HG03159 (cell line): ENCODE measurements around the gene LRPAP1.

Experiments
- ATAC-seq: cut with Tn5 transposase; IDR thresholded peaks from one replicate; pipeline ENCODE4 v1.9.1; 2021; ENCODE audit warnings: mild to moderate bottlenecking, moderate library complexity; ENCODE audit not compliant: unreplicated experiment

LRPAP1 gene

GRCh38 chr4:3488820-3489219 is 43.4 kb downstream of the LRPAP1 start:
- ATAC-seq, result no peak

GRCh38 chr4:3487861-3488260 is 44.4 kb downstream of the LRPAP1 start:
- no peak for ATAC-seq

GRCh38 chr4:3486541-3487540 is 45.4 kb downstream of the LRPAP1 start:
- no peak for ATAC-seq

- ATAC-seq, result no peak
These were observed 46.2 kb downstream of the LRPAP1 start for GRCh38 chr4:3485886-3486540.

- ATAC-seq, result no peak
These were observed 47.0 kb downstream of the LRPAP1 start for GRCh38 chr4:3485011-3485791.

GRCh38 chr4:3484057-3484973 is 47.9 kb downstream of the LRPAP1 start:
- no peak for ATAC-seq

- no peak for ATAC-seq
These were observed 48.7 kb downstream of the LRPAP1 start for GRCh38 chr4:3483471-3483921.

GRCh38 chr4:3482707-3483106 is 49.5 kb downstream of the LRPAP1 start:
- ATAC-seq, result no peak

- ATAC-seq, result no peak
These were observed 50.3 kb downstream of the LRPAP1 start for GRCh38 chr4:3481783-3482393.

GRCh38 chr4:3481113-3481531 is 51.1 kb downstream of the LRPAP1 start:
- no peak for ATAC-seq

GRCh38 chr4:3480528-3481112 is 51.6 kb downstream of the LRPAP1 start:
- ATAC-seq, result peak; percentile 43

GRCh38 chr4:3479358-3480101 is 52.7 kb downstream of the LRPAP1 start:
- no peak for ATAC-seq

- ATAC-seq, result no peak
These were observed 53.5 kb downstream of the LRPAP1 start for GRCh38 chr4:3478446-3479357.

GRCh38 chr4:3477750-3478430 is 54.3 kb downstream of the LRPAP1 start:
- ATAC-seq, result no peak

- ATAC-seq, result no peak
These were observed 55.1 kb downstream of the LRPAP1 start for GRCh38 chr4:3476936-3477749.

- no peak for ATAC-seq
These were observed 55.9 kb downstream of the LRPAP1 start for GRCh38 chr4:3476341-3476747.
